ENCODE measurements around the gene FBXW5. TPM values are rescaled to one million over a fixed set of nuclear protein-coding genes. Genes with fewer than 3 reads are reported as not detected.

FBXW5 gene
- total RNA-seq, 3 donors from 2014 or later: 103 to 183 (median 126) TPM

GRCh38 chr9:136977223-136977622 is 32.7 kb upstream of the FBXW5 start, which contains the start of gene PTGDS:
TSS of gene PTGDS (plus strand) at chr9:136977504. CDS start at chr9:136977579, 75 bp downstream.
- H3K4me3 ChIP-seq: peak within 1 kb of the TSS; percentile 35 to 72 (median 57)
- no peak for TF ChIP-seq POLR2AphosphoS5 (IDR thresholded peaks at IDR 0.05)
- TF ChIP-seq CTCF (IDR thresholded peaks at IDR 0.05): no peak
- no peak for TF ChIP-seq POLR2A (IDR thresholded peaks at IDR 0.05)
- H3K36me3 ChIP-seq: no peaks in the 10 kb centered on the region
- no peaks in the 10 kb centered on the region for H3K4me1 ChIP-seq
- no peaks in the 10 kb centered on the region for H3K9me3 ChIP-seq
- intact Hi-C loops (cut with DNase I; ENCODE audit: low total_unique reads): no loop called here
- peak within 1 kb of the TSS; percentile 7 to 55 for H3K27ac ChIP-seq
- no peaks in the 10 kb centered on the region for H3K27me3 ChIP-seq
- DNase-seq (ENCODE audit: low spot score in 2 of 2): no peak

GRCh38 chr9:136975644-136976043 is 31.1 kb upstream of the FBXW5 start:
- no peak overlapping the region for H3K4me3 ChIP-seq
- H3K9me3 ChIP-seq: no peaks in the 10 kb centered on the region
- TF ChIP-seq CTCF (IDR thresholded peaks at IDR 0.05): no peak
- no peak for TF ChIP-seq POLR2A (IDR thresholded peaks at IDR 0.05)
- TF ChIP-seq POLR2AphosphoS5 (IDR thresholded peaks at IDR 0.05): no peak
- H3K27ac ChIP-seq: no peak overlapping the region
- no peaks in the 10 kb centered on the region for H3K4me1 ChIP-seq
- intact Hi-C loops (cut with DNase I; ENCODE audit: low total_unique reads): no loop called here
- no peak for DNase-seq (ENCODE audit: low spot score in 2 of 2)
- H3K36me3 ChIP-seq: no peaks in the 10 kb centered on the region
- no peaks in the 10 kb centered on the region for H3K27me3 ChIP-seq

- no peak for DNase-seq (ENCODE audit: low spot score in 2 of 2)
- no peak for TF ChIP-seq CTCF (IDR thresholded peaks at IDR 0.05)
- TF ChIP-seq POLR2AphosphoS5 (IDR thresholded peaks at IDR 0.05): no peak
- TF ChIP-seq POLR2A (IDR thresholded peaks at IDR 0.05): no peak
- Histone ChIP-seq H3K27ac (no peak overlapping the region), H3K9me3 (no peaks in the 10 kb centered on the region), H3K27me3 (no peaks in the 10 kb centered on the region), H3K4me3 (no peak overlapping the region), H3K4me1 (no peaks in the 10 kb centered on the region), H3K36me3 (no peaks in the 10 kb centered on the region)
- intact Hi-C loops (cut with DNase I; ENCODE audit: low total_unique reads): no loop called here
These were observed 30.4 kb upstream of the FBXW5 start for GRCh38 chr9:136974817-136975535.

GRCh38 chr9:136973618-136974617 is 29.4 kb upstream of the FBXW5 start:
- Histone ChIP-seq H3K36me3 (no peaks in the 10 kb centered on the region), H3K9me3 (no peaks in the 10 kb centered on the region), H3K4me3 (no peak overlapping the region), H3K27ac (no peak overlapping the region), H3K4me1 (no peaks in the 10 kb centered on the region), H3K27me3 (no peaks in the 10 kb centered on the region)
- no peak for TF ChIP-seq POLR2A (IDR thresholded peaks at IDR 0.05)
- TF ChIP-seq CTCF (IDR thresholded peaks at IDR 0.05): no peak
- no peak for TF ChIP-seq POLR2AphosphoS5 (IDR thresholded peaks at IDR 0.05)
- no peak for DNase-seq (ENCODE audit: low spot score in 2 of 2)
- intact Hi-C loops (cut with DNase I; ENCODE audit: low total_unique reads): no loop called here

Measured in breast epithelium (tissue), 4 donors.